Ascending aorta (tissue), 2 donors: ENCODE data around the gene RNGTT. TPM values are rescaled to one million over a fixed set of nuclear protein-coding genes. Genes with fewer than 3 reads are reported as not detected.

Experiments used
- DNase-seq, 2 donors: peaks; one replicate each; pipeline ENCODE4 v3.0.0-alpha.2; 2019; ENCODE audit warnings: low spot score in 2 of 2
- H3K27ac ChIP-seq, 2 donors: fragments of 200-600 bp; sonication (generic); one replicate each; pipeline ENCODE4 v1.5.1; 2016 to 2017; ENCODE audit warnings: mild to moderate bottlenecking in 1 of 2
- H3K27me3 ChIP-seq: fragments of 200-600 bp; sonication (generic); one replicate; pipeline ENCODE4 v1.5.1; 2017
- H3K36me3 ChIP-seq, 2 donors: fragments of 200-600 bp; sonication (generic); one replicate each; pipeline ENCODE4 v1.5.1; 2016
- H3K4me1 ChIP-seq, 2 donors: fragments of 200-600 bp; sonication (generic); one replicate each; pipeline ENCODE4 v1.5.1; 2016 to 2017; ENCODE audit warnings: mild to moderate bottlenecking in 1 of 2
- H3K4me3 ChIP-seq, 2 donors: fragments of 200-600 bp; sonication (generic); one replicate each; pipeline ENCODE4 v1.5.1; 2016 to 2017; ENCODE audit warnings: mild to moderate bottlenecking in 1 of 2
- H3K9me3 ChIP-seq, 2 donors: fragments of 200-600 bp; sonication (generic); one replicate each; pipeline ENCODE4 v1.5.1; 2016
- intact Hi-C: fragments of 100-400 bp; cut with DNase I; formaldehyde crosslinking; loops from one replicate; pipeline ENCODE4 v1.15.1; 2023
- total RNA-seq: library from RNA; depleted of rRNA; stranded (reverse); fragments of >200 nt; gene quantifications from one replicate; pipeline ENCODE4 v1.1.0, GENCODE V29; 2016
- TF ChIP-seq, protein P1 (sequence below), 3 experiments: fragments of 200-600 bp in 2 of 3; fragments of 450-650 bp in 1 of 3; sonication (generic) in 2 of 3; IDR thresholded peaks; one replicate each; pipeline ENCODE4 v1.5.1; 2016 to 2019; ENCODE audit warnings: antibody characterized with exemption in 3 of 3, mild to moderate bottlenecking in 1 of 3, moderate library complexity in 1 of 3

Gene RNGTT
- 13.4 TPM for total RNA-seq

- TF ChIP-seq, protein P1, sequence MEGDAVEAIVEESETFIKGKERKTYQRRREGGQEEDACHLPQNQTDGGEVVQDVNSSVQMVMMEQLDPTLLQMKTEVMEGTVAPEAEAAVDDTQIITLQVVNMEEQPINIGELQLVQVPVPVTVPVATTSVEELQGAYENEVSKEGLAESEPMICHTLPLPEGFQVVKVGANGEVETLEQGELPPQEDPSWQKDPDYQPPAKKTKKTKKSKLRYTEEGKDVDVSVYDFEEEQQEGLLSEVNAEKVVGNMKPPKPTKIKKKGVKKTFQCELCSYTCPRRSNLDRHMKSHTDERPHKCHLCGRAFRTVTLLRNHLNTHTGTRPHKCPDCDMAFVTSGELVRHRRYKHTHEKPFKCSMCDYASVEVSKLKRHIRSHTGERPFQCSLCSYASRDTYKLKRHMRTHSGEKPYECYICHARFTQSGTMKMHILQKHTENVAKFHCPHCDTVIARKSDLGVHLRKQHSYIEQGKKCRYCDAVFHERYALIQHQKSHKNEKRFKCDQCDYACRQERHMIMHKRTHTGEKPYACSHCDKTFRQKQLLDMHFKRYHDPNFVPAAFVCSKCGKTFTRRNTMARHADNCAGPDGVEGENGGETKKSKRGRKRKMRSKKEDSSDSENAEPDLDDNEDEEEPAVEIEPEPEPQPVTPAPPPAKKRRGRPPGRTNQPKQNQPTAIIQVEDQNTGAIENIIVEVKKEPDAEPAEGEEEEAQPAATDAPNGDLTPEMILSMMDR (IDR thresholded peaks at IDR 0.05), result no peak
- Histone ChIP-seq H3K4me1 (peaks cover 0 to 6% of the 10 kb centered on the region in 2 donors), H3K4me3 (peak within 1 kb of the TSS; percentile 89 to 93), H3K36me3 (no peaks in the 10 kb centered on the region), H3K27me3 (no peaks in the 10 kb centered on the region), H3K9me3 (no peaks in the 10 kb centered on the region), H3K27ac (peak within 1 kb of the TSS; percentile 79 to 86)
- intact Hi-C loops, result loop anchor here (1.0 to 10.0 kb wide), 5 partner anchors 117 to 1621 kb away; partner anchors contain the start of genes LYRM2, MAP3K7, MDN1 and PNRC1
- DNase-seq, result peak; percentile 96 to 99
These were observed at the start of gene RNGTT for GRCh38 chr6:88963139-88964090. Gene RNGTT (minus strand): TSS chr6:88963618. CDS start chr6:88963409, 209 bp downstream.

GRCh38 chr6:89011436-89011835 is 48.0 kb upstream of the RNGTT start:
- no peaks in the 10 kb centered on the region for H3K4me1 ChIP-seq
- TF ChIP-seq, protein P1 (IDR thresholded peaks at IDR 0.05), result no peak
- no peaks in the 10 kb centered on the region for H3K36me3 ChIP-seq
- intact Hi-C loops, result no loop called here
- H3K9me3 ChIP-seq, result no peaks in the 10 kb centered on the region
- H3K4me3 ChIP-seq, result no peak overlapping the region
- H3K27ac ChIP-seq, result no peak overlapping the region
- no peaks in the 10 kb centered on the region for H3K27me3 ChIP-seq
- DNase-seq, result no peak

DNA sequence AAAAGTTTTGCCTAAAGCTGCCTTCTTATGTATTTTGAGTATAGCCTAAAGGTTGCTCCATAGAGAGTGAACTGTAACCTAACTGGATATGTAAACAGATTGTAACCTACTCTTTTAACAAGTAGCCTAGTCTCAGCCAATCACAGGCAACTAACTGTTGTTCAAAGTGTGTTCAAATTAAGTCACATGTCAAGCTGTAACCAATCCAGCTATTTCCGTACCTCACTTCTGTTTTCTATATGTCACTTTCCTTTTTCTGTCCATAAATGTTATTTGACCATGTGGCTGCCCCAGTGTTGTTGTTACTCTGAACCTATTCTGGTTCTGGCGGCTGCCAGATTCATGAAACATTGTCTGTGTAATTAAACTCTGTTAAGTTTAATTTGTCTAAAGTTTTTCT is 47.4 kb upstream of the RNGTT start:
- no peaks in the 10 kb centered on the region for H3K9me3 ChIP-seq
- TF ChIP-seq, protein P1 (IDR thresholded peaks at IDR 0.05), result no peak
- no peaks in the 10 kb centered on the region for H3K27me3 ChIP-seq

GRCh38 chr6:89009624-89010059 is 46.2 kb upstream of the RNGTT start:
- DNase-seq, result no peak
- Histone ChIP-seq H3K27me3 (no peaks in the 10 kb centered on the region), H3K36me3 (no peaks in the 10 kb centered on the region), H3K27ac (no peak overlapping the region), H3K4me1 (no peaks in the 10 kb centered on the region), H3K9me3 (no peaks in the 10 kb centered on the region), H3K4me3 (no peak overlapping the region)
- intact Hi-C loops, result no loop called here
- TF ChIP-seq, protein P1 (IDR thresholded peaks at IDR 0.05), result no peak

More for the DNA sequence above, 47.4 kb upstream of the RNGTT start:
- Histone ChIP-seq H3K4me1 (no peaks in the 10 kb centered on the region), H3K4me3 (no peak overlapping the region), H3K36me3 (no peaks in the 10 kb centered on the region), H3K27ac (no peak overlapping the region)
- DNase-seq, result no peak
- intact Hi-C loops, result no loop called here

DNA sequence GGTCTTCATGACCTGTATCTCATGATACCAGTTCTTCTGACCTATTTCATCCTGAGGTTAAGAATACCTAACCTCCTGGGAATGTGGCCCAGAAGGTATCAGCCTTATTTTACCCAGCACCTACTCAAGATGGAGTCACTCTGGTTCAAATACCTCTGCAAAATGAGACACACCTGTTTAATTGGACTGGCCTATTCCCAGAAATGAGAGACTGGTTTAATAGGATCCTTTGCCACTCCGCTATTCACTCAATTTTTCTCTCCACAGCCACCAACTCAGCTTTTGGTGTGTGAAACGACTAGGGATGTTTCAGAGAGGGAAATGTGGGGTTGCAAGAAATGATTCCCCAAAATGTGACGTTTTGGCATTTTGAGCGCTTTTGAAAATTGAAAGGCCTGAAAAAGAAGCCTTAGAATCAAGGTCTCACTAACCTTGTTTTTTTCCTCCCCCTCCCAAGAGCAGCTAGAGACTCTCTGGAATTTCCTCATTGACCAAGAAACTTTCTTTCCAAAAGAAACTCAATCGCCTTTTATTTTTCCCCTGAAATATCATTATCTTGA is 45.5 kb upstream of the RNGTT start:
- no peaks in the 10 kb centered on the region for H3K4me1 ChIP-seq
- TF ChIP-seq, protein P1 (IDR thresholded peaks at IDR 0.05), result no peak
- no peak overlapping the region for H3K4me3 ChIP-seq
- no peaks in the 10 kb centered on the region for H3K36me3 ChIP-seq
- no peaks in the 10 kb centered on the region for H3K9me3 ChIP-seq
- H3K27ac ChIP-seq, result no peak overlapping the region
- no peaks in the 10 kb centered on the region for H3K27me3 ChIP-seq
- DNase-seq, result no peak
- intact Hi-C loops, result no loop called here
